ENCODE measurements around the gene WDFY3. TPM values are rescaled to one million over a fixed set of nuclear protein-coding genes. Genes with fewer than 3 reads are reported as not detected.

WDFY3 gene
- total RNA-seq, 1 experiment from 2014 or later = 42.7 TPM

GRCh38 chr4:84971319-84971932 lies 4.9 kb upstream of the WDFY3 start:
- Mint-ChIP-seq H3K9me3 (ENCODE audit: unreplicated experiment) (no peaks in the 10 kb centered on the region), H3K27me3 (ENCODE audit: insufficient read depth, unreplicated experiment) (no peaks in the 10 kb centered on the region), H3K4me3 (ENCODE audit: unreplicated experiment) (no peak overlapping the region), H3K36me3 (ENCODE audit: insufficient read depth, unreplicated experiment) (peaks cover 4% of the 10 kb centered on the region), H3K27ac (ENCODE audit: unreplicated experiment) (no peak overlapping the region), H3K4me1 (ENCODE audit: low read depth, unreplicated experiment) (peaks cover 6% of the 10 kb centered on the region)
- intact Hi-C loops (cut with micrococcal nuclease; ENCODE audit: unreplicated experiment) = loop anchor here (1.0 kb wide), 2 partner anchors 221 to 393 kb away; no protein-coding TSS in a partner anchor
- Histone ChIP-seq H3K9me3 (no peaks in the 10 kb centered on the region), H3K4me3 (ENCODE audit: low read depth, low read length) (no peak overlapping the region), H3K36me3 (ENCODE audit: control insufficient read depth, insufficient read depth, low read length) (no peaks in the 10 kb centered on the region), H3K27me3 (replicated peaks; ENCODE audit: control insufficient read depth, insufficient read depth, low read length) (no peaks in the 10 kb centered on the region), H3K4me1 (no peaks in the 10 kb centered on the region)
- TF ChIP-seq, protein P1, sequence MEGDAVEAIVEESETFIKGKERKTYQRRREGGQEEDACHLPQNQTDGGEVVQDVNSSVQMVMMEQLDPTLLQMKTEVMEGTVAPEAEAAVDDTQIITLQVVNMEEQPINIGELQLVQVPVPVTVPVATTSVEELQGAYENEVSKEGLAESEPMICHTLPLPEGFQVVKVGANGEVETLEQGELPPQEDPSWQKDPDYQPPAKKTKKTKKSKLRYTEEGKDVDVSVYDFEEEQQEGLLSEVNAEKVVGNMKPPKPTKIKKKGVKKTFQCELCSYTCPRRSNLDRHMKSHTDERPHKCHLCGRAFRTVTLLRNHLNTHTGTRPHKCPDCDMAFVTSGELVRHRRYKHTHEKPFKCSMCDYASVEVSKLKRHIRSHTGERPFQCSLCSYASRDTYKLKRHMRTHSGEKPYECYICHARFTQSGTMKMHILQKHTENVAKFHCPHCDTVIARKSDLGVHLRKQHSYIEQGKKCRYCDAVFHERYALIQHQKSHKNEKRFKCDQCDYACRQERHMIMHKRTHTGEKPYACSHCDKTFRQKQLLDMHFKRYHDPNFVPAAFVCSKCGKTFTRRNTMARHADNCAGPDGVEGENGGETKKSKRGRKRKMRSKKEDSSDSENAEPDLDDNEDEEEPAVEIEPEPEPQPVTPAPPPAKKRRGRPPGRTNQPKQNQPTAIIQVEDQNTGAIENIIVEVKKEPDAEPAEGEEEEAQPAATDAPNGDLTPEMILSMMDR (IDR thresholded peaks at IDR 0.05; ENCODE audit: insufficient read depth in 1 of 2, low read depth in 1 of 2, low read length in 1 of 2, severe bottlenecking in 1 of 2, unreplicated experiment in 1 of 2) = peak; percentile 27 to 52
- ChIA-PET POLR2A (no interaction called here), CTCF (interaction anchor here (0.5 to 1.1 kb wide), 3 partner anchors 221 to 393 kb away, joined by 3 to 8 read pairs (median 7); no protein-coding TSS in a partner anchor)
- DNase-seq = peak in 1 of 2 experiments; percentile 19
- BruUV-seq (replicated peaks) = no TSS peak

GRCh38 chr4:84968925-84969324 lies 2.4 kb upstream of the WDFY3 start:
- H3K4me1 ChIP-seq = no peaks in the 10 kb centered on the region
- Mint-ChIP-seq H3K27ac (ENCODE audit: unreplicated experiment) (no peak overlapping the region), H3K27me3 (ENCODE audit: insufficient read depth, unreplicated experiment) (no peaks in the 10 kb centered on the region), H3K4me1 (ENCODE audit: low read depth, unreplicated experiment) (peaks cover 6% of the 10 kb centered on the region), H3K9me3 (ENCODE audit: unreplicated experiment) (no peaks in the 10 kb centered on the region), H3K36me3 (ENCODE audit: insufficient read depth, unreplicated experiment) (peaks cover 15% of the 10 kb centered on the region), H3K4me3 (ENCODE audit: unreplicated experiment) (no peak overlapping the region)
- no peaks in the 10 kb centered on the region for H3K9me3 ChIP-seq
- DNase-seq = no peak
- TF ChIP-seq, protein P1 (IDR thresholded peaks at IDR 0.05; ENCODE audit: insufficient read depth in 1 of 2, low read depth in 1 of 2, low read length in 1 of 2, severe bottlenecking in 1 of 2, unreplicated experiment in 1 of 2) = no peak
- no peak overlapping the region for H3K4me3 ChIP-seq (ENCODE audit: low read depth, low read length)
- H3K27me3 ChIP-seq (replicated peaks; ENCODE audit: control insufficient read depth, insufficient read depth, low read length) = no peaks in the 10 kb centered on the region
- POLR2A ChIA-PET = no interaction called here
- intact Hi-C loops (cut with micrococcal nuclease; ENCODE audit: unreplicated experiment) = loop anchor here (5.0 kb wide), 2 partner anchors 67 to 97 kb away; no protein-coding TSS in a partner anchor
- CTCF ChIA-PET = no interaction called here
- no TSS peak for BruUV-seq (replicated peaks)
- no peaks in the 10 kb centered on the region for H3K36me3 ChIP-seq (ENCODE audit: control insufficient read depth, insufficient read depth, low read length)

GRCh38 chr4:84967243-84967690 lies 777 bp upstream of the WDFY3 start:
- ChIA-PET CTCF (interaction anchor here (0.6 to 1.1 kb wide), 4 partner anchors 36 to 389 kb away, joined by 6 to 11 read pairs (median 8); no protein-coding TSS in a partner anchor), POLR2A (interaction anchor here (0.5 kb wide), 1 partner anchor 157 kb away, joined by 5 read pairs; no protein-coding TSS in a partner anchor)
- no peaks in the 10 kb centered on the region for H3K27me3 Mint-ChIP-seq (ENCODE audit: insufficient read depth, unreplicated experiment)
- peaks cover 6% of the 10 kb centered on the region for H3K4me1 Mint-ChIP-seq (ENCODE audit: low read depth, unreplicated experiment)
- intact Hi-C loops (cut with micrococcal nuclease; ENCODE audit: unreplicated experiment) = loop anchor here (1.0 to 5.0 kb wide), 4 partner anchors 65 to 389 kb away; no protein-coding TSS in a partner anchor
- peak overlapping the region; percentile 92 for H3K27ac Mint-ChIP-seq (ENCODE audit: unreplicated experiment)
- no peaks in the 10 kb centered on the region for H3K27me3 ChIP-seq (replicated peaks; ENCODE audit: control insufficient read depth, insufficient read depth, low read length)
- H3K4me3 Mint-ChIP-seq (ENCODE audit: unreplicated experiment) = peak overlapping the region; percentile 92
- no peaks in the 10 kb centered on the region for H3K9me3 Mint-ChIP-seq (ENCODE audit: unreplicated experiment)
- H3K36me3 Mint-ChIP-seq (ENCODE audit: insufficient read depth, unreplicated experiment) = peaks cover 19% of the 10 kb centered on the region
- H3K4me3 ChIP-seq (ENCODE audit: low read depth, low read length) = peak overlapping the region; percentile 66
- H3K4me1 ChIP-seq = no peaks in the 10 kb centered on the region
- no TSS peak for BruUV-seq (replicated peaks)
- TF ChIP-seq, protein P1 (IDR thresholded peaks at IDR 0.05; ENCODE audit: insufficient read depth in 1 of 2, low read depth in 1 of 2, low read length in 1 of 2, severe bottlenecking in 1 of 2, unreplicated experiment in 1 of 2) = no peak
- H3K36me3 ChIP-seq (ENCODE audit: control insufficient read depth, insufficient read depth, low read length) = no peaks in the 10 kb centered on the region
- DNase-seq = no peak
- no peaks in the 10 kb centered on the region for H3K9me3 ChIP-seq
